Mesothelial cell of epicardium (in vitro differentiated cells): Measurements from ENCODE around the gene IVD. TPM values are rescaled to one million over a fixed set of nuclear protein-coding genes. Genes with fewer than 3 reads are reported as not detected.

ENCODE experiments used
- DNase-seq, 2 experiments: peaks; one replicate each; pipeline ENCODE4 v3.0.0; 2021; ENCODE audit warnings: low spot score in 2 of 2; ENCODE audit not compliant: unreplicated experiment in 2 of 2
- H3K27ac Mint-ChIP-seq: 2 replicates; pipeline ENCODE4 v1.8.0; 2021; ENCODE audit warnings: mixed read lengths
- H3K27me3 Mint-ChIP-seq: 2 replicates; pipeline ENCODE4 v1.8.0; 2021; ENCODE audit warnings: low read depth, mixed read lengths
- H3K36me3 Mint-ChIP-seq: 2 replicates; pipeline ENCODE4 v1.8.0; 2021; ENCODE audit warnings: mixed read lengths
- H3K4me1 Mint-ChIP-seq: 2 replicates; pipeline ENCODE4 v1.8.0; 2021; ENCODE audit warnings: mixed read lengths
- H3K4me3 Mint-ChIP-seq: 2 replicates; pipeline ENCODE4 v1.8.0; 2021; ENCODE audit warnings: mild to moderate bottlenecking, moderate library complexity, mixed read lengths
- H3K9me3 Mint-ChIP-seq: 2 replicates; pipeline ENCODE4 v1.8.0; 2021; ENCODE audit warnings: mixed read lengths
- CTCF ChIP-seq: fragments of 200-600 bp; sonication (generic); IDR thresholded peaks from one replicate; pipeline ENCODE4 v1.5.0; 2021; ENCODE audit warnings: antibody characterized with exemption; ENCODE audit not compliant: unreplicated experiment
- total RNA-seq: library from RNA; stranded (reverse); gene quantifications from 3 replicates; pipeline ENCODE4 v1.2.1, GENCODE V29; 2021

IVD gene
- total RNA-seq, 1 donor from 2014 or later, result 117 TPM

GRCh38 chr15:40397688-40398412 is 7.7 kb upstream of the IVD start:
- Mint-ChIP-seq H3K27ac (no peak overlapping the region), H3K27me3 (no peaks in the 10 kb centered on the region), H3K4me1 (no peaks in the 10 kb centered on the region), H3K9me3 (no peaks in the 10 kb centered on the region), H3K4me3 (no peak overlapping the region), H3K36me3 (peaks cover 14% of the 10 kb centered on the region)
- DNase-seq, result no peak
- TF ChIP-seq CTCF, result no peak

GRCh38 chr15:40398413-40398873 is 7.2 kb upstream of the IVD start:
- H3K27me3 Mint-ChIP-seq, result no peaks in the 10 kb centered on the region
- peaks cover 10% of the 10 kb centered on the region for H3K36me3 Mint-ChIP-seq
- no peak overlapping the region for H3K27ac Mint-ChIP-seq
- DNase-seq, result no peak
- no peaks in the 10 kb centered on the region for H3K9me3 Mint-ChIP-seq
- H3K4me3 Mint-ChIP-seq, result no peak overlapping the region
- no peak for TF ChIP-seq CTCF
- H3K4me1 Mint-ChIP-seq, result no peaks in the 10 kb centered on the region

- Mint-ChIP-seq H3K4me3 (no peak overlapping the region), H3K27ac (no peak overlapping the region), H3K9me3 (no peaks in the 10 kb centered on the region), H3K36me3 (peaks cover 5% of the 10 kb centered on the region), H3K4me1 (no peaks in the 10 kb centered on the region), H3K27me3 (no peaks in the 10 kb centered on the region)
- DNase-seq, result no peak
- TF ChIP-seq CTCF, result no peak
Observed at GRCh38 chr15:40399370-40399769, 6.2 kb upstream of the IVD start.

- no peaks in the 10 kb centered on the region for H3K27me3 Mint-ChIP-seq
- peak overlapping the region; percentile 50 for H3K4me3 Mint-ChIP-seq
- H3K4me1 Mint-ChIP-seq, result peaks cover 20% of the 10 kb centered on the region
- DNase-seq, result no peak
- no peaks in the 10 kb centered on the region for H3K9me3 Mint-ChIP-seq
- H3K27ac Mint-ChIP-seq, result peak overlapping the region; percentile 59
- peaks cover 23% of the 10 kb centered on the region for H3K36me3 Mint-ChIP-seq
- TF ChIP-seq CTCF, result no peak
Observed at GRCh38 chr15:40407330-40407990, 1.9 kb downstream of the IVD start.

GRCh38 chr15:40409366-40409765 is 3.8 kb downstream of the IVD start:
- peaks cover 31% of the 10 kb centered on the region for H3K36me3 Mint-ChIP-seq
- H3K9me3 Mint-ChIP-seq, result no peaks in the 10 kb centered on the region
- H3K4me1 Mint-ChIP-seq, result peaks cover 20% of the 10 kb centered on the region
- no peak for TF ChIP-seq CTCF
- DNase-seq, result no peak
- no peaks in the 10 kb centered on the region for H3K27me3 Mint-ChIP-seq
- no peak overlapping the region for H3K4me3 Mint-ChIP-seq
- no peak overlapping the region for H3K27ac Mint-ChIP-seq
